WTC11 (cell line): ENCODE data around the gene COL25A1. TPM values are rescaled to one million over a fixed set of nuclear protein-coding genes. Genes with fewer than 3 reads are reported as not detected.
"Not testable (repeated sequence)": the region's sequence is repeated elsewhere in the genome, so short reads cannot be mapped to it uniquely, and the experiment has no call there.

ENCODE experiments used
- ATAC-seq: fragments of 200-7000 bp; cut with Tn5 transposase; 2 replicates; pipeline ENCODE4 v1.10.0; 2021; ENCODE audit warnings: mild to moderate bottlenecking, moderate library complexity
- CTCF ChIA-PET: fragments of 300-600 bp; sonication (Branson Sonifier 250); formaldehyde crosslinking; loops from one replicate; lab custom pipeline; 2021; ENCODE audit warnings: antibody characterized with exemption; lab: Charles Lee
- POLR2A ChIA-PET: fragments of 350-600 bp; sonication (Branson Sonifier 250); formaldehyde crosslinking; loops from one replicate; lab custom pipeline; 2021; ENCODE audit warnings: antibody characterized with exemption; lab: Charles Lee
- DNase-seq: peaks from one replicate; pipeline ENCODE4 v3.0.0; 2021; ENCODE audit warnings: low spot score
- H3K27ac Mint-ChIP-seq: 2 replicates; pipeline ENCODE4 v1.8.0; 2021; ENCODE audit warnings: mixed read lengths
- H3K27me3 Mint-ChIP-seq: 2 replicates; pipeline ENCODE4 v1.8.0; 2021; ENCODE audit warnings: low read depth, mild to moderate bottlenecking, moderate library complexity, mixed read lengths
- H3K36me3 Mint-ChIP-seq: 2 replicates; pipeline ENCODE4 v1.8.0; 2021; ENCODE audit warnings: mixed read lengths
- H3K4me1 Mint-ChIP-seq: 2 replicates; pipeline ENCODE4 v1.8.0; 2022; ENCODE audit warnings: mixed read lengths
- H3K4me3 Mint-ChIP-seq: 2 replicates; pipeline ENCODE4 v1.8.0; 2021; ENCODE audit warnings: mild to moderate bottlenecking, moderate library complexity, mixed read lengths
- H3K9me3 Mint-ChIP-seq: 2 replicates; pipeline ENCODE4 v1.8.0; 2021; ENCODE audit warnings: mixed read lengths
- ARID4B ChIP-seq: sonication (generic); formaldehyde crosslinking; IDR thresholded peaks from 2 replicates; pipeline ENCODE4 v1.8.0; 2023; ENCODE audit warnings: missing genetic modification reagents, mild to moderate bottlenecking, borderline replicate concordance
- ESRRA ChIP-seq: sonication (generic); formaldehyde crosslinking; IDR thresholded peaks from 2 replicates; pipeline ENCODE4 v1.8.1; 2022; ENCODE audit warnings: mild to moderate bottlenecking, missing genetic modification reagents, borderline replicate concordance
- FOXJ3 ChIP-seq: sonication (generic); formaldehyde crosslinking; IDR thresholded peaks from 2 replicates; pipeline ENCODE4 v1.9.0; 2021; ENCODE audit warnings: missing genetic modification reagents, mild to moderate bottlenecking, borderline replicate concordance
- GABPB1 ChIP-seq: sonication (generic); formaldehyde crosslinking; IDR thresholded peaks from 2 replicates; pipeline ENCODE4 v1.8.1; 2023; ENCODE audit warnings: mild to moderate bottlenecking, missing genetic modification reagents
- GRHL2 ChIP-seq: fragments of 250-450 bp; sonication (Bioruptor Pico); IDR thresholded peaks from 2 replicates; pipeline ENCODE4 v1.8.0; 2022; ENCODE audit warnings: mild to moderate bottlenecking, moderate library complexity; ENCODE audit not compliant: insufficient replicate concordance, severe bottlenecking
- NFE2L1 ChIP-seq: sonication (generic); formaldehyde crosslinking; IDR thresholded peaks from 2 replicates; pipeline ENCODE4 v1.8.1; 2023; ENCODE audit warnings: missing genetic modification reagents
- NFYB ChIP-seq: sonication (generic); formaldehyde crosslinking; conservative IDR thresholded peaks from 2 replicates; pipeline ENCODE4 v1.8.0; 2022; ENCODE audit warnings: low read depth, missing genetic modification reagents
- SOX15 ChIP-seq: fragments of 250-450 bp; sonication (Bioruptor Pico); IDR thresholded peaks from 2 replicates; pipeline ENCODE4 v1.9.0; 2021; ENCODE audit warnings: mild to moderate bottlenecking
- TP53 ChIP-seq: sonication (generic); formaldehyde crosslinking; IDR thresholded peaks from 2 replicates; pipeline ENCODE4 v1.8.1; 2023; ENCODE audit warnings: mild to moderate bottlenecking, missing genetic modification reagents
- ZBTB21 ChIP-seq: sonication (generic); formaldehyde crosslinking; IDR thresholded peaks from 2 replicates; pipeline ENCODE4 v1.8.1; 2023; ENCODE audit warnings: mild to moderate bottlenecking, missing genetic modification reagents, borderline replicate concordance
- ZNF263 ChIP-seq: sonication (generic); formaldehyde crosslinking; IDR thresholded peaks from 2 replicates; pipeline ENCODE4 v1.8.1; 2022; ENCODE audit warnings: low read depth, mild to moderate bottlenecking, moderate library complexity, missing genetic modification reagents
- ZNF281 ChIP-seq: sonication (generic); formaldehyde crosslinking; IDR thresholded peaks from 2 replicates; pipeline ENCODE4 v1.8.0; 2023; ENCODE audit warnings: mild to moderate bottlenecking, missing genetic modification reagents
- ZNF512 ChIP-seq: sonication (generic); formaldehyde crosslinking; IDR thresholded peaks from 2 replicates; pipeline ENCODE4 v1.8.1; 2022; ENCODE audit warnings: missing genetic modification reagents, borderline replicate concordance
- total RNA-seq: library from RNA; stranded (reverse); gene quantifications from 3 replicates; pipeline ENCODE4 v1.2.3, GENCODE V29; 2021
- TF ChIP-seq, protein P1 (sequence below): fragments of 250-450 bp; sonication (Bioruptor Pico); IDR thresholded peaks from 2 replicates; pipeline ENCODE4 v1.9.0; 2021; ENCODE audit warnings: mild to moderate bottlenecking, borderline replicate concordance

COL25A1 gene
- total RNA-seq, 1 experiment from 2014 or later, result 6.6 TPM

- DNase-seq, H3K27me3 Mint-ChIP-seq, ATAC-seq, H3K4me3 Mint-ChIP-seq, H3K36me3 Mint-ChIP-seq, H3K27ac Mint-ChIP-seq, CTCF ChIA-PET, H3K9me3 Mint-ChIP-seq, POLR2A ChIA-PET: not testable (repeated sequence)
- H3K4me1 Mint-ChIP-seq, result peaks cover 15% of the 10 kb centered on the region
Observed at GRCh38 chr4:108869970-108870369, 432.5 kb downstream of the COL25A1 start.

GRCh38 chr4:108868606-108869227 is 433.7 kb downstream of the COL25A1 start:
- H3K27ac Mint-ChIP-seq, result no peak overlapping the region
- H3K27me3 Mint-ChIP-seq, result no peaks in the 10 kb centered on the region

DNA sequence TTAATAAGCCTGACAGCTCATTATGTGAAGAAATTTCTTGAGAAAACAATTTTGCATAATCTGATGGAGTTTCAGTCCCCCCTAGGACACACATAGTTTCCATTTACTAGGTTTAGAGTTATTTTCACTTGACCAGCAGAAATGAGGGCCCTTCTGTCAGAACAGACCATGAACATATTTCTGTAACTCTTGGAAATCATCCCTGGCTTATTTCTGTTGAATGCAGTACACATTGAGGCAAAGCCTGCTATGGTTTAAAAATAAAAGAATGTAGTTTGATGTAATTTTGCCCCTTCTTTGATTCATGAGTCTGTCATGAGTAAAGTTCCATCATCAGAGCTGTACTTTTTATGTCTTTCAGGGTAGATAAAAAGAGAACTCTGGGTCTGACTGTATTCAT is 435.0 kb downstream of the COL25A1 start:
- no peak overlapping the region for H3K4me3 Mint-ChIP-seq
- no peak for ATAC-seq
- POLR2A ChIA-PET, result no interaction called here
- H3K9me3 Mint-ChIP-seq, result no peaks in the 10 kb centered on the region
- H3K27me3 Mint-ChIP-seq, result no peaks in the 10 kb centered on the region
- no peak for DNase-seq
- H3K4me1 Mint-ChIP-seq, result no peaks in the 10 kb centered on the region
- CTCF ChIA-PET, result no interaction called here
- no peaks in the 10 kb centered on the region for H3K36me3 Mint-ChIP-seq
- H3K27ac Mint-ChIP-seq, result no peak overlapping the region
- TF ChIP-seq ZNF263 (no peak), ZBTB21 (CRISPR knock-in tag) (no peak), ZNF281 (CRISPR knock-in tag) (no peak), FOXJ3 (CRISPR knock-in tag) (no peak), GABPB1 (CRISPR knock-in tag) (no peak), SOX15 (CRISPR knock-in tag) (no peak), ARID4B (CRISPR knock-in tag) (no peak), ESRRA (CRISPR knock-in tag) (no peak), TP53 (CRISPR knock-in tag) (no peak), NFE2L1 (CRISPR knock-in tag) (no peak), GRHL2 (CRISPR knock-in tag) (no peak), NFYB (CRISPR knock-in tag) (no peak)

More at GRCh38 chr4:108868606-108869227, 433.7 kb downstream of the COL25A1 start:
- Mint-ChIP-seq H3K9me3 (no peaks in the 10 kb centered on the region), H3K4me3 (no peak overlapping the region), H3K4me1 (peaks cover 3% of the 10 kb centered on the region), H3K36me3 (no peaks in the 10 kb centered on the region)
- no peak for ATAC-seq
- CTCF ChIA-PET, result no interaction called here
- no peak for DNase-seq
- TF ChIP-seq ZNF512 (CRISPR knock-in tag), result 0 out of 2 replicates have a peak, but pooled peaks have one; percentile 90
- TF ChIP-seq, protein P1, sequence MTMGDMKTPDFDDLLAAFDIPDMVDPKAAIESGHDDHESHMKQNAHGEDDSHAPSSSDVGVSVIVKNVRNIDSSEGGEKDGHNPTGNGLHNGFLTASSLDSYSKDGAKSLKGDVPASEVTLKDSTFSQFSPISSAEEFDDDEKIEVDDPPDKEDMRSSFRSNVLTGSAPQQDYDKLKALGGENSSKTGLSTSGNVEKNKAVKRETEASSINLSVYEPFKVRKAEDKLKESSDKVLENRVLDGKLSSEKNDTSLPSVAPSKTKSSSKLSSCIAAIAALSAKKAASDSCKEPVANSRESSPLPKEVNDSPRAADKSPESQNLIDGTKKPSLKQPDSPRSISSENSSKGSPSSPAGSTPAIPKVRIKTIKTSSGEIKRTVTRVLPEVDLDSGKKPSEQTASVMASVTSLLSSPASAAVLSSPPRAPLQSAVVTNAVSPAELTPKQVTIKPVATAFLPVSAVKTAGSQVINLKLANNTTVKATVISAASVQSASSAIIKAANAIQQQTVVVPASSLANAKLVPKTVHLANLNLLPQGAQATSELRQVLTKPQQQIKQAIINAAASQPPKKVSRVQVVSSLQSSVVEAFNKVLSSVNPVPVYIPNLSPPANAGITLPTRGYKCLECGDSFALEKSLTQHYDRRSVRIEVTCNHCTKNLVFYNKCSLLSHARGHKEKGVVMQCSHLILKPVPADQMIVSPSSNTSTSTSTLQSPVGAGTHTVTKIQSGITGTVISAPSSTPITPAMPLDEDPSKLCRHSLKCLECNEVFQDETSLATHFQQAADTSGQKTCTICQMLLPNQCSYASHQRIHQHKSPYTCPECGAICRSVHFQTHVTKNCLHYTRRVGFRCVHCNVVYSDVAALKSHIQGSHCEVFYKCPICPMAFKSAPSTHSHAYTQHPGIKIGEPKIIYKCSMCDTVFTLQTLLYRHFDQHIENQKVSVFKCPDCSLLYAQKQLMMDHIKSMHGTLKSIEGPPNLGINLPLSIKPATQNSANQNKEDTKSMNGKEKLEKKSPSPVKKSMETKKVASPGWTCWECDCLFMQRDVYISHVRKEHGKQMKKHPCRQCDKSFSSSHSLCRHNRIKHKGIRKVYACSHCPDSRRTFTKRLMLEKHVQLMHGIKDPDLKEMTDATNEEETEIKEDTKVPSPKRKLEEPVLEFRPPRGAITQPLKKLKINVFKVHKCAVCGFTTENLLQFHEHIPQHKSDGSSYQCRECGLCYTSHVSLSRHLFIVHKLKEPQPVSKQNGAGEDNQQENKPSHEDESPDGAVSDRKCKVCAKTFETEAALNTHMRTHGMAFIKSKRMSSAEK (CRISPR knock-in tag), result no peak
- POLR2A ChIA-PET, result no interaction called here
